Progenitor cell of endocrine pancreas (in vitro differentiated cells): ENCODE data around the gene RNF222. TPM values are rescaled to one million over a fixed set of nuclear protein-coding genes. Genes with fewer than 3 reads are reported as not detected.

Experiments
- DNase-seq: peaks from one replicate; pipeline ENCODE4 v3.0.0; 2021; ENCODE audit warnings: low spot score; ENCODE audit not compliant: unreplicated experiment
- H3K27ac Mint-ChIP-seq: 2 replicates; pipeline ENCODE4 v1.8.0; 2021; ENCODE audit warnings: mild to moderate bottlenecking, moderate library complexity, mixed read lengths
- H3K27me3 Mint-ChIP-seq: 2 replicates; pipeline ENCODE4 v1.8.0; 2021; ENCODE audit warnings: mixed read lengths
- H3K36me3 Mint-ChIP-seq: 2 replicates; pipeline ENCODE4 v1.8.0; 2022; ENCODE audit warnings: mixed read lengths; ENCODE audit not compliant: insufficient read depth
- H3K4me1 Mint-ChIP-seq: 2 replicates; pipeline ENCODE4 v1.8.0; 2021; ENCODE audit warnings: low read depth, mixed read lengths
- H3K4me3 Mint-ChIP-seq: 2 replicates; pipeline ENCODE4 v1.8.0; 2021; ENCODE audit warnings: low read depth, mild to moderate bottlenecking, moderate library complexity, mixed read lengths
- H3K9me3 Mint-ChIP-seq: 2 replicates; pipeline ENCODE4 v1.8.0; 2021; ENCODE audit warnings: low read depth, mixed read lengths
- CTCF ChIP-seq: fragments of 200-600 bp; sonication (generic); IDR thresholded peaks from one replicate; pipeline ENCODE4 v1.5.0; 2021; ENCODE audit warnings: antibody characterized with exemption, mild to moderate bottlenecking; ENCODE audit not compliant: unreplicated experiment
- total RNA-seq: library from RNA; stranded (reverse); gene quantifications from 2 replicates; pipeline ENCODE4 v1.2.1, GENCODE V29; 2021

The RNF222 gene
- total RNA-seq, 1 donor from 2014 or later: not detected

- no peaks in the 10 kb centered on the region for H3K9me3 Mint-ChIP-seq
- no peak overlapping the region for H3K4me3 Mint-ChIP-seq
- peak overlapping the region; percentile 71 for H3K27ac Mint-ChIP-seq
- H3K36me3 Mint-ChIP-seq: peaks cover 18% of the 10 kb centered on the region
- H3K27me3 Mint-ChIP-seq: no peaks in the 10 kb centered on the region
- no peak for DNase-seq
- TF ChIP-seq CTCF: no peak
- peaks cover 12% of the 10 kb centered on the region for H3K4me1 Mint-ChIP-seq
Measured at GRCh38 chr17:8365143-8365542, 32.5 kb downstream of the RNF222 start.

DNA sequence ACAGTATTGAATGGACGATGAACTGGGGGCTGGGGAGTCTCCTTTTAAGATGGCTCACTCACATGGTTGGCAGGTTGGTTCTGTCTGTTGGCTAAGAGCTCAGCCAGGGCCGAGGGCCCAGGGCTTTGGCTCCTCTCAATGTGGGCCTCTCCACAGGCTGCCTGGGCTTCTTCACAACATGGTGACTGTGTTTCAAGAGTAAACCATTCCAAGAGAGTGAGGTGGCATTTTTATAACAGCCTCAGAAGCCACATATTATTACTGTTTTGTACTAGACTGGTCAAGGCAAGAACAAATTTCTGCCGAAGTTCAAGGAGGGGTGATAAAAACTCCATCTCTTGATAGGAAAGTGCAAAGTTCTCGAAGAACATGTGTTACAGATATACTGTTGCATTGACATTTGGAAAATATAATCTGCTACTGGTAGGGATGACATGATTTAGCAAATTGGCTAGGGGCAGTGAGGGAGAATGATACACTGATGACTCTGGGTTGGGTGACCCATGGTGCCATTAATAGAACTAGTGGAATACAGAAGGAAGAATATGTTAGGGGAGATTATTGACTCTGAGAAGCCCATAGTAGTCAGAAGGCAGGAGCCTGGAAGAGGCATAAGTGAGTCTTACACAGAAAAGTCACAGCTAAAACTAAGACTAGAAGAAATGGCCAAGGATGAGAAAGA, 34.8 kb downstream of the RNF222 start:
- no peaks in the 10 kb centered on the region for H3K27me3 Mint-ChIP-seq

GRCh38 chr17:8360751-8361150, 36.9 kb downstream of the RNF222 start:
- TF ChIP-seq CTCF: no peak
- Mint-ChIP-seq H3K27ac (peak overlapping the region; percentile 53), H3K36me3 (peaks cover 9% of the 10 kb centered on the region), H3K9me3 (no peaks in the 10 kb centered on the region), H3K27me3 (no peaks in the 10 kb centered on the region), H3K4me1 (peaks cover 20% of the 10 kb centered on the region), H3K4me3 (no peak overlapping the region)
- no peak for DNase-seq

More for the DNA sequence above, 34.8 kb downstream of the RNF222 start:
- DNase-seq: no peak
- Mint-ChIP-seq H3K9me3 (no peaks in the 10 kb centered on the region), H3K36me3 (peaks cover 6% of the 10 kb centered on the region), H3K27ac (peak overlapping the region; percentile 62), H3K4me1 (peaks cover 20% of the 10 kb centered on the region), H3K4me3 (no peak overlapping the region)
- TF ChIP-seq CTCF: no peak

GRCh38 chr17:8360260-8360659, 37.4 kb downstream of the RNF222 start:
- Mint-ChIP-seq H3K9me3 (no peaks in the 10 kb centered on the region), H3K36me3 (peaks cover 7% of the 10 kb centered on the region), H3K27me3 (no peaks in the 10 kb centered on the region), H3K4me3 (peak overlapping the region; percentile 38), H3K4me1 (peaks cover 20% of the 10 kb centered on the region), H3K27ac (peak overlapping the region; percentile 89)
- TF ChIP-seq CTCF: no peak
- DNase-seq: no peak

GRCh38 chr17:8359769-8360168, 37.9 kb downstream of the RNF222 start:
- no peak overlapping the region for H3K4me3 Mint-ChIP-seq
- peak overlapping the region; percentile 89 for H3K27ac Mint-ChIP-seq
- no peak for DNase-seq
- TF ChIP-seq CTCF: no peak
- H3K4me1 Mint-ChIP-seq: peaks cover 20% of the 10 kb centered on the region
- peaks cover 7% of the 10 kb centered on the region for H3K36me3 Mint-ChIP-seq
- no peaks in the 10 kb centered on the region for H3K9me3 Mint-ChIP-seq
- no peaks in the 10 kb centered on the region for H3K27me3 Mint-ChIP-seq
